MM.1S (cell line): ENCODE results near the gene PANX3.
A peak's percentile ranks its signal among the peaks of the same experiment; 100 is the strongest.

Experiments
- DNase-seq: peaks from one replicate; pipeline ENCODE4 v3.0.0-alpha.2; 2015
- H2AFZ ChIP-seq: fragments of 300-600 bp; sonication (generic); 2 replicates; pipeline ENCODE4 v1.6.0; 2016; ENCODE audit warnings: antibody characterized with exemption, low read length
- H3F3A ChIP-seq: fragments of 300-600 bp; sonication (generic); 2 replicates; pipeline ENCODE4 v1.6.1; 2016; ENCODE audit warnings: mild to moderate bottlenecking, antibody characterized with exemption, low read length, moderate library complexity, mixed read lengths; ENCODE audit not compliant: insufficient read depth
- H3K27ac ChIP-seq: fragments of 300-600 bp; sonication (generic); 2 replicates; pipeline ENCODE4 v1.5.1; 2016; ENCODE audit warnings: mild to moderate bottlenecking, low read length
- H3K27me3 ChIP-seq: fragments of 300-600 bp; sonication (generic); replicated peaks from 2 replicates; pipeline ENCODE4 v1.6.0; 2016; ENCODE audit warnings: low read length; ENCODE audit not compliant: insufficient read depth
- H3K36me3 ChIP-seq: fragments of 300-600 bp; sonication (generic); replicated peaks from 2 replicates; pipeline ENCODE4 v1.6.1; 2016; ENCODE audit warnings: mild to moderate bottlenecking, low read length, mixed read lengths; ENCODE audit not compliant: insufficient read depth
- H3K4me1 ChIP-seq: fragments of 300-600 bp; sonication (generic); 2 replicates; pipeline ENCODE4 v1.6.1; 2016; ENCODE audit warnings: low read length, mixed read lengths
- H3K4me2 ChIP-seq: fragments of 300-600 bp; sonication (generic); 2 replicates; pipeline ENCODE4 v1.6.0; 2016; ENCODE audit warnings: low read depth, low read length
- H3K4me3 ChIP-seq: fragments of 300-600 bp; sonication (generic); 2 replicates; pipeline ENCODE4 v1.5.1; 2016; ENCODE audit warnings: low read length, mixed read lengths
- H3K79me2 ChIP-seq: fragments of 300-600 bp; sonication (generic); 2 replicates; pipeline ENCODE4 v1.6.1; 2016; ENCODE audit warnings: mixed run types, low read length, mixed read lengths
- H3K9ac ChIP-seq: fragments of 300-600 bp; sonication (generic); 2 replicates; pipeline ENCODE4 v1.6.1; 2016; ENCODE audit warnings: low read length, mixed read lengths
- H3K9me2 ChIP-seq: fragments of 300-600 bp; sonication (generic); replicated peaks from 2 replicates; pipeline ENCODE4 v1.6.1; 2016; ENCODE audit warnings: mild to moderate bottlenecking, low read length, mixed read lengths; ENCODE audit not compliant: insufficient read depth
- H3K9me3 ChIP-seq: fragments of 300-600 bp; sonication (generic); replicated peaks from 2 replicates; pipeline ENCODE4 v1.6.1; 2016; ENCODE audit warnings: mild to moderate bottlenecking, low read length, mixed read lengths; ENCODE audit not compliant: insufficient read depth
- H4K20me1 ChIP-seq: fragments of 300-600 bp; sonication (generic); 2 replicates; pipeline ENCODE4 v1.6.1; 2016; ENCODE audit warnings: mild to moderate bottlenecking, low read length, moderate library complexity, mixed read lengths; ENCODE audit not compliant: insufficient read depth
- EZH2 ChIP-seq: fragments of 300-600 bp; sonication (generic); optimal IDR thresholded peaks from 2 replicates; pipeline ENCODE3; 2017; ENCODE audit warnings: low read depth, mild to moderate bottlenecking, antibody characterized with exemption, low read length, mixed read lengths
- EZH2phosphoT487 ChIP-seq: fragments of 300-600 bp; sonication (generic); IDR thresholded peaks from 2 replicates; pipeline ENCODE4 v1.6.1; 2018; ENCODE audit warnings: antibody characterized with exemption, low read length
- TF ChIP-seq, protein P1 (sequence below): fragments of 300-600 bp; sonication (generic); IDR thresholded peaks from 2 replicates; pipeline ENCODE4 v1.5.1; 2016; ENCODE audit warnings: antibody characterized with exemption, low read length, mixed read lengths

PANX3 gene

DNA sequence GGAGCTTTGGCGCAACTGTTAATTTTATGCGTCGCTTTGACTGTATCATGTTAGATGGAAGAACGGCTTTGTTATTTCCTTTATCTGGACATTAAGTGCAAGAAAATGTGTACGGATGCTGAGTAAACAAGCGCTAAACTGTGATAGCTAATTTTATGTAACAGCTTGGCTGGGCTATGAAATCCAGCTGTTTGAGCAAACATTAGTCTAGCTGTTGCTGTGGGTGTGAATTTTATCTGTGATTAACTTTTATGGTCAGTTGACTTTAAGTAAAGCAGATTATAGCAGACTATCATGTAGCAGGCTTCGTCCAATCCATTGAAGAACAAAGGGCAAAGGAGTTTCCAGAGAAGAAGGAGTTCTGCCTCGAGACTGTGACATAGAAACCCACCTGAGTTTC lies 27.4 kb upstream of the PANX3 start:
- Histone ChIP-seq H3K4me2 (no peak overlapping the region), H3K4me1 (no peaks in the 10 kb centered on the region), H3K4me3 (no peak overlapping the region), H3K36me3 (no peaks in the 10 kb centered on the region), H3K27ac (no peak overlapping the region), H3K79me2 (no peaks in the 10 kb centered on the region), H3F3A (no peaks in the 10 kb centered on the region), H3K9me3 (no peaks in the 10 kb centered on the region), H3K9ac (no peak overlapping the region), H2AFZ (no peak overlapping the region), H3K9me2 (no peaks in the 10 kb centered on the region), H3K27me3 (no peaks in the 10 kb centered on the region), H4K20me1 (no peaks in the 10 kb centered on the region)
- no peak for TF ChIP-seq EZH2
- TF ChIP-seq EZH2phosphoT487: no peak
- TF ChIP-seq, protein P1, sequence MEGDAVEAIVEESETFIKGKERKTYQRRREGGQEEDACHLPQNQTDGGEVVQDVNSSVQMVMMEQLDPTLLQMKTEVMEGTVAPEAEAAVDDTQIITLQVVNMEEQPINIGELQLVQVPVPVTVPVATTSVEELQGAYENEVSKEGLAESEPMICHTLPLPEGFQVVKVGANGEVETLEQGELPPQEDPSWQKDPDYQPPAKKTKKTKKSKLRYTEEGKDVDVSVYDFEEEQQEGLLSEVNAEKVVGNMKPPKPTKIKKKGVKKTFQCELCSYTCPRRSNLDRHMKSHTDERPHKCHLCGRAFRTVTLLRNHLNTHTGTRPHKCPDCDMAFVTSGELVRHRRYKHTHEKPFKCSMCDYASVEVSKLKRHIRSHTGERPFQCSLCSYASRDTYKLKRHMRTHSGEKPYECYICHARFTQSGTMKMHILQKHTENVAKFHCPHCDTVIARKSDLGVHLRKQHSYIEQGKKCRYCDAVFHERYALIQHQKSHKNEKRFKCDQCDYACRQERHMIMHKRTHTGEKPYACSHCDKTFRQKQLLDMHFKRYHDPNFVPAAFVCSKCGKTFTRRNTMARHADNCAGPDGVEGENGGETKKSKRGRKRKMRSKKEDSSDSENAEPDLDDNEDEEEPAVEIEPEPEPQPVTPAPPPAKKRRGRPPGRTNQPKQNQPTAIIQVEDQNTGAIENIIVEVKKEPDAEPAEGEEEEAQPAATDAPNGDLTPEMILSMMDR: no peak
- no peak for DNase-seq

DNA sequence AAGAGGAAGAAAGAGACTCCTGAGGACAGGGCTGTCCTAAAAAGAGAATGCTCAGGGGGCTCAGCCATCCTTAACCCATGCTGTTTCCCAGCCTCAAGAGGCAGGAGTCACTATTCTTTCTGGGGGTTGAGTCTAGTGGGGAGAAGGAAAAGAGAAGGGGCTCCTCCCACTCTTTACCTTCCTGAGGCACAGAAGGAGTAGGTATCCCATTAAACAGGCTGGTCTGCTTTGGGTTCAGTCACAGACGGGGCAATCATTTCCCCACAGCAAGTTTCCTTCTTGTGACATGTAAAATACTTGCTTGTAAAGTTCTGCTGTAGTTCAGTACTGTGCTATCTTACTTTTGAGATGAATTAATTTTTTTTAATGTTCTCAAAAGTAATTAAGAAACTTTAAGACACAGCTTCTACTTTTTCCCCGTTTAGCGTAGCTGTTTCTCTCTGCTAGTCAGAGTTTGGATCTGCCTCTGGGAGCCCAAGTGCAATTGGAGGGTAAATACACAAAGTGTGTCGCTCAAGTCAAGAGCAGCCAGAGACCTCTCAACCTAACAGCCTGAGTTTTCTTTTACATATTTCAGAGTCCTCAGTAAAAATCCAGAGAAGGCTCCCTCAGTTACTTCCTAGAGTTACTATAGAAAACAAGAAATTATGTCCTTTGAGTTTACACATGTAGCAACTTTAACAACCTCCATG lies 26.4 kb upstream of the PANX3 start:
- H3K36me3 ChIP-seq: no peaks in the 10 kb centered on the region
- no peaks in the 10 kb centered on the region for H3K79me2 ChIP-seq
- H3K27me3 ChIP-seq: no peaks in the 10 kb centered on the region
- no peak overlapping the region for H2AFZ ChIP-seq
- H3K4me2 ChIP-seq: no peak overlapping the region
- H3K4me1 ChIP-seq: 0 out of 2 replicates have a peak, but pooled peaks cover 4% of the 10 kb centered on the region
- H3K9ac ChIP-seq: no peak overlapping the region
- no peak for DNase-seq
- H3K9me2 ChIP-seq: no peaks in the 10 kb centered on the region
- H3K9me3 ChIP-seq: no peaks in the 10 kb centered on the region
- H3F3A ChIP-seq: no peaks in the 10 kb centered on the region
- no peaks in the 10 kb centered on the region for H4K20me1 ChIP-seq
- TF ChIP-seq, protein P1: no peak
- TF ChIP-seq EZH2phosphoT487 (no peak), EZH2 (no peak)
- H3K4me3 ChIP-seq: no peak overlapping the region
- no peak overlapping the region for H3K27ac ChIP-seq

DNA sequence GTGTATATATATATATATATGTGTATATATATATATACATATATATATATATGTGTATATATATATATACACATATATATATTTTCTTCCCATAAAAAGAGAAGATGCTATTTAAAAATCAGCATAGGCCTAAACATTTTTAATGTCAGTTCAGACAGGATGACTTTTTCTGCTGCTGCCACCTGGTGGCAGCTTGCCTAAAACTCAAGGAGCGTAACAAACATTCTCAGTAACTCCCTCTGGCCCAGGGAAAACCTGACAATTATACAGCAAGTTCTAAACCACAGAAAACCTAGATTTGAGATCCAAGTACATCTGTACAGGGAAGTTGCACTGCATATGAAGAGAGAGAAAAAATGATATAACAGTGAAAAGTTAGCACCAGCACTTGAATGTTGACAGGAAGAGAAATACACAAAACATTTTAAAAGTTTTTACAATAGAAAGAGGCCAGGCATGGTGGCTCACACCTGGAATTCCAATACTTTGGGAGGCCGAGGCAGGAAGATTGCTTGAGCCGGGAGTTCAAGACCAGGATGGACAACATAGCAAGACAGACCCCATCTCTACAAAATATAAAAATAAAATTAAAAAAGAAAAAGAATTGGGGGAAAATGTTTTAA lies 24.9 kb upstream of the PANX3 start:
- no peaks in the 10 kb centered on the region for H3F3A ChIP-seq
- H3K79me2 ChIP-seq: no peaks in the 10 kb centered on the region
- H3K4me2 ChIP-seq: no peak overlapping the region
- no peak overlapping the region for H3K27ac ChIP-seq
- H3K9ac ChIP-seq: no peak overlapping the region
- H2AFZ ChIP-seq: no peak overlapping the region
- H3K36me3 ChIP-seq: no peaks in the 10 kb centered on the region
- H3K4me1 ChIP-seq: 0 out of 2 replicates have a peak, but pooled peaks cover 4% of the 10 kb centered on the region
- no peaks in the 10 kb centered on the region for H3K9me2 ChIP-seq
- peak; percentile 53 for DNase-seq
- H4K20me1 ChIP-seq: no peaks in the 10 kb centered on the region
- TF ChIP-seq EZH2phosphoT487: no peak
- TF ChIP-seq, protein P1: peak; percentile 64
- no peak overlapping the region for H3K4me3 ChIP-seq
- H3K27me3 ChIP-seq: no peaks in the 10 kb centered on the region
- no peaks in the 10 kb centered on the region for H3K9me3 ChIP-seq
